Measurements from ENCODE around the gene EIF2B2. TPM values are rescaled to one million over a fixed set of nuclear protein-coding genes. Genes with fewer than 3 reads are reported as not detected.

EIF2B2 gene
- total RNA-seq, result 33.1 and 37.3 TPM in 2 replicates

DNA sequence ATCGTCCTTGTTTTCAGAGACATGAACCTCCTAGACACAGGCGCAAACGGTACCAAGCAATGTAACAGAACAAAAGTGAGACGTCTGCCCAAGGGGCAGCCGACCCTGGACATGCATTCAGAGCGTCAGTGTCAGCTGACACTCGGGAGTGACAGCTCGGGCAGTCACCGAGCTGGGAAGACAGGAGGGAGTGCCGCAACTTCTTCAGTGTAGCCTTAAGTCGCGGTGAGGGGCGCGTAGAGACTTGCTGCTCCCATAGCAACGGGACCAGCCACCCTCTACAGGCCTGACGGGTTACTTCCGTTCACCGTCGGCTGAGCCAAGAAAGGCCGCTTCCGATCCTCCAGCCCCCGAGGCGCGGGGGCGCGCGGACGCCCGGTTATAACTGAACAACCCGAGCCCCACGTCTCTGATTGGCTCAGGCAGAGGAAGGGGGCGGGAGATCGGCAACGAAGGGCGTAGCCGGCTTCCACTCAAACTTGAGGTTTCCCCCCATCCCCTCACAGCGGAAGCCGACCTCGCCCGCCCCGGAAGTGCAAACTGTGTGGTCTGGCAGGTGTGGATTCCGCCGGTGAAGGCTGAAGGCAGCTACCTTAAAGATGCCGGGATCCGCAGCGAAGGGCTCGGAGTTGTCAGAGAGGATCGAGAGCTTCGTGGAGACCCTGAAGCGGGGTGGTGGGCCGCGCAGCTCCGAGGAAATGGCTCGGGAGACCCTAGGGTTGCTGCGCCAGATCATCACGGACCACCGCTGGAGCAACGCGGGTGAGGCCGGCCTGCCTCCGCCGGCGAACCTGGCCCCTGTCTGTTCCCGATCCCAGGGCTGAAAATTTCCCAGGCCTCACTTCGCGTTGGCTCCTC is at the start of gene EIF2B2:
Gene EIF2B2, plus strand, starts transcription at position 530 of the 858 bp plus-strand sequence. Its CDS starts 70 bp downstream, at position 600.
- peak; percentile 87 to 97 for DNase-seq (ENCODE audit: low read depth in 2 of 2)

DNA sequence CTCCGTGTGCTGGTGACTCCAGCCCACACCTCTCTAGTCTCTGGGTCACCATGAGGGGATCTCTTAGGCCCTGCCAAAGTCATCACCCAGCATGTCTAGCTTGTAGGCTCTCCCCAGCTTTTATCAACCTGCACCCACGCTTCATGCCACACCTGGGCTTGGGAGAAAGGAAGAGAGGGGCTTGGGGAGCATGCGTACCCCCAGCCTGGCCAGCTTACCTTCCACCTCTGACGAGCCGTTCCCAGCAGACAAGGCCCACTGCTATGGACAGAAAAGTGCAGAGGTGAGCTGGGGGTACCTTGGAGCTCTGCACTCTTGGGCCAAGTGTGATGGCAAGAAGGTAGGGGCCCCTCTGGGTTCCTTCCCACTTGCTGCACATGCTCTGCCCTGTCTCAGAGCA is 49.0 kb upstream of the EIF2B2 start:
- no peak for DNase-seq (ENCODE audit: low read depth in 2 of 2)

DNA sequence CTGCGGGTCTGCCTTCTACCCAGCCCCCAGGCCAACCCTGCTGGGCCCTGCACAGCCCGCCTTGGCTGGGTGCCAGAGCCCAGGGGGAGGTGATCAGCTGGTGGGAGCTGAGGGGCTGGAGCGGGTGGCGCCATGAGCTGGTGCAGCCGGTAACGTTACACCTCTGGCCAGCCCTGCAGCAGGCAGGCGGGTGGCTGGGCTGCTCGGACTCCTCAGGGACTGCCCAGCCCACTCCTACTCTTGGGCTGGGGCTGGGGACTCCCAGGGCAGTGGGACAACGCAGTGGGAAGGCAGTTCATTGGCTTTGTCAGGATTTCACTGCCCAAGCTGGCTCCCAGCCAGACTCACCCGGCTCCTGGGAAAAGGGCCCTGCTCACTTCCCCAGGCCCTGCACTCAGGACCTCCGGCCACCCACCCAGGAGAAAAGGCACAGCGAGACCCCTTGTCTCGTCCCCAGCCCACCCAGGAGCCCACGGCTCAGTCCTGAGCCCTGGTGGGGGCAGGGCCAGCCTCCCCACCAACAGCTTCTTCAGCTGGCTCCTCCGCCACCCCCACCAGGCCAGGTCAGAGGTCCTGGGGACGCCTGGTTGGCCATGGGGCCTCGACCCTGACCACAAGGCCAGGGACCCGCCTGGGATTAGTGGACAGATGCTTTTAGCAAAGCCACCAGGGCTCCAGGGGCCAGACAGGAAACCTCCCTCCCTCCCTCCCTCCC is 48.3 kb upstream of the EIF2B2 start:
- DNase-seq (ENCODE audit: low read depth in 2 of 2), result peak; percentile 48 to 59

DNA sequence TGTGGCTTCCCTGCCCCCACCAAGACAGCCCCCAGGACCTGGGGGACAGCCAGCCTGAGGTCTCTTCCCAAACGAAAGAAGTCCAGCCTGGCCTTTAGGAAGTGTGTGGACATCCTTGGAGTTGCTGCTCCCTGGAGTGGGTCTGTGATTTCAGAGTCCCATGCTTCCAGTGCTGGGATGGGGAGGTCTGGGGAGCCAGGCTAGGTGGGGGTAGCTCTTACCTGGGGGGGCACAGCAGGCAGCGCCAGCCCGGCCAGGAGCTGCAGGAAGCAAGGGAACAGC is 47.8 kb upstream of the EIF2B2 start:
- DNase-seq (ENCODE audit: low read depth in 2 of 2), result no peak

DNA sequence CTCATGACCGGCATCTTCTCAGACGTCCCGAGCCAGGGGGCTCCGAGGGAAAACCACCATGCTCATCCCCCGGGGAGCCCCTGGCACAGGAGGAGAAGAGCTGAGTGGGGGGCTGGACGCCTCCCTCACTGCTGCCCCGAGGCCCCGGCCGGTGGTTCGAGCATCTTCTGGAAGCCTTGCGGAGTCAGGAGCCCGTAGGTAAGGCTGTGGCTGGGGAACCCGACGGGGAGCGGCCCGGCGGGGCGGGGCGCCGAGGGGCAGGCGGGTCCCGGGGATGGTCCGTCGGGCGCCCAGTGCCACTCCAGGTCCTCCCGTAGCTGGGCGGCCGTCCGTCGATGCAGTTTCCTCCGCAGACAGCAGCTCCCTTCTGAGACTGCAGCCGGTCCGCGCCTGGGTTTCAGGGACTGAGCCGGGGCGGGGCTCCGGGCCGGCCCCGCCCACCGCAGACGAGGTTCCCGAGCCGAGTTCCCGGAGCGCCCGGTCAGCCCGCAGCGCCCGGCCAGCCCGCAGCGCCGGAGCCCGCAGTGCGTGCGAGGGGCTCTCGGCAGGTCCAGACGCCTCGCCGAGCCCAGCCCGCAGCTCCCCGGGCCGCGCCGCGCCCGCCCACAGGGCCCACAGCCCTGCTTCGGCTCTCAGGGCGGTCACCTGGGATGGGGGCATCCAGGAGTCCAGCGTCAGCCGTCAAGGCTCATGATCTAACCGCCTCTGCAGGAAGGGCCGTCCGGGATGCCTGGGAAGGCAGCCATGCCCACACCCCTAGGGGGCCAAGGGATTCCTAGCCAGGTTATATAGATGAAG is 47.3 kb upstream of the EIF2B2 start, which contains the start of gene PGF:
Gene PGF, minus strand, starts transcription at position 369 of the 798 bp plus-strand sequence. Its CDS starts 355 bp downstream, at position 14.
- peak; percentile 37 to 85 for DNase-seq (ENCODE audit: low read depth in 2 of 2)

DNA sequence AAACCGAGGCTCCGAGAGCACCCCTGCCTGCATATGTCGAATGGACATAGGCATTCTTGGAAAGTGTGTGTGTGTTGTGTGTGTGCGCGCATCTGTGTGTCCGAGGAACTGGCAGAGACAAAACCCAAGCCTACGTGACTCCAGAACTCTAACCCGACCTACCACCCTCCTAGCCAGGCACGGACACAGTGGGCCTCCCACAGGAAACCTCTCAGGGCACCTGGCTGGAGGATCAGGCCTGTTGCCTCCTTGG is 46.8 kb upstream of the EIF2B2 start:
- no peak for DNase-seq (ENCODE audit: low read depth in 2 of 2)

DNA sequence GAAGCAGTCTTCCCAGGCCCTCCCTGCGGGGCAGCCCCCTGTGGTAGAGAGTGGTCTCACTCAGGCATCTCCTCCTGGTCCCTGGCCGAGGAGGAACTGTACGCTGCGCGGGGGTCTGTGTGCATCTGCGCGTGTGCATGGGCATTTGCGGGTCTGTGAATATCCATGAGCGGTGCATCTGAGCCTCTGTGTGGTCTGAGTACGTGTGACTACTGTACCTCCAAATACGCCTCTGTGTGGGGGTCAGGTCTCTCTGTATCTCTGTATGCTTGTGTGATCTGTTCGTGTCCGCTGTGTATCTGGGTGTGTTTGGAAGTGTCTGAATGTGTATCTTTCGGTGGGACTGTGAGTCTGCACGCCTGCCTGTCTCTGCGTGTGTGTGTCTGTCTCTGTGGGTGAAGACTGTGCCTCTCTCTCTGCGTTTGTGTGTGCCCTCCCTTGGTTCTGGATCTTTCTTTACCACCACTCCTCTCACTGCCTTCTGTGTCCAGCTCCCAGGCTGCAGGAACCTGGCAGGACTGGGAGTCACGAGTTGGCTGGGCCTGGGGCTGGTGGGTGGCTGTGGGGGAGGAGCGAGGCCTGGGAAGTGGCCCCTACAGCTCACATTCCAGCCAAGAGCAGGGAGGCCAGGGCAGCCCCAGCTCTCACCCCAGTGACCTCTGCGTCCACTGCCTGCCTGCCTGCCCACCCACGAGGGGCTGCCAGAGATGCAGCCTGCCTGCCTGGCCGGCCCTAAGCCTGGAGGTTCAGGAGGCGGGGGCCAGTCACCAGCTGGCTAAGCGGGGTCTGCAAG is 46.2 kb upstream of the EIF2B2 start:
- DNase-seq (ENCODE audit: low read depth in 2 of 2), result no peak

DNA sequence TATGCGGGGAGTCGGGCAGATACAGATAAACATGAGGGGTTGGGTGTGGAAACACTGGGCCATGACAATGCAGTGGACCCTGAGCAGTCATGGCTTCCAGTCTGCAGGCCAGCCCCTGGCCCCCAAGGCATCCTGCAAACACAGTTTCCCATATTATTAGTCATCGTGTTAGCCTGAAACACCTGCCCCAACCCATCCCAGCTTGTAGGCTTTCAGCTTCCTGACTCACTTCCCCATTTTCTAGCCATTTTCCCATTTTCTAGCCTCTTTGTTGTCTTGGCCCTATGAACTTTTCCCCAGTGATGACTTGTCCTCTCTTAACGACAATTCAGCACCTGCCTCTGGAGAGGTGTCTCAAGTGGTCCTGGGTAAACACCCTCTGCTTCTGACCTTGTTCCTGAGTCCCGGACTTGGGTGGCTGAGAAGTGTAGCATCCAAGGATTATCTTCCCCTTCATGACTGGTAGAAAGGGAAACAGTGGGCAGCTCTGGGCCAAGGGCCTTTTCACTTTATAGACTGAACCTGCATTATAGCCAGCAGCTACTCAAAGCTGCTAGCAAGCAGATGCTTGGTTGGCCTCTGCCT is 43.0 kb upstream of the EIF2B2 start:
- DNase-seq (ENCODE audit: low read depth in 2 of 2), result peak in 1 of 2 donors; percentile 53

DNA sequence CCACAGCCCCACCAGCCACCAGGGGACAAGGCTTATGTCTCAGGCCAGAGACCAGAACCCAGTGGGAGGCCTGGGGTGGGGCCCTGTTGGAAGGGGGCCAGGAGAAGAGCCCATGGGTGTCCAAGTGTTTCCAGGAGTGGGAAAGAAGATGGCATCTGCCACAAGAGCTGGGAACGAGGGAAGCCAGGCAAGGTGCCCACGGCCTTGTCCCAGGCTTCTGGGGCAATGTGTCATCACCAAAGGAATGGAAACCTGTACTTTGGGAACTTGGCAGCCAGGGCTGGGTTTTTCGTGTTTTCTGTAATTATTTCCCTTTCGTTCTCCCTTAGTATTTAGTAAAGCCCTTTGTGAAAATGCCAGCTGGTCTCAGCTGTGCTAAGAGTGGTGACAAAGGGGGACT is 42.0 kb upstream of the EIF2B2 start:
- DNase-seq (ENCODE audit: low read depth in 2 of 2), result no peak

DNA sequence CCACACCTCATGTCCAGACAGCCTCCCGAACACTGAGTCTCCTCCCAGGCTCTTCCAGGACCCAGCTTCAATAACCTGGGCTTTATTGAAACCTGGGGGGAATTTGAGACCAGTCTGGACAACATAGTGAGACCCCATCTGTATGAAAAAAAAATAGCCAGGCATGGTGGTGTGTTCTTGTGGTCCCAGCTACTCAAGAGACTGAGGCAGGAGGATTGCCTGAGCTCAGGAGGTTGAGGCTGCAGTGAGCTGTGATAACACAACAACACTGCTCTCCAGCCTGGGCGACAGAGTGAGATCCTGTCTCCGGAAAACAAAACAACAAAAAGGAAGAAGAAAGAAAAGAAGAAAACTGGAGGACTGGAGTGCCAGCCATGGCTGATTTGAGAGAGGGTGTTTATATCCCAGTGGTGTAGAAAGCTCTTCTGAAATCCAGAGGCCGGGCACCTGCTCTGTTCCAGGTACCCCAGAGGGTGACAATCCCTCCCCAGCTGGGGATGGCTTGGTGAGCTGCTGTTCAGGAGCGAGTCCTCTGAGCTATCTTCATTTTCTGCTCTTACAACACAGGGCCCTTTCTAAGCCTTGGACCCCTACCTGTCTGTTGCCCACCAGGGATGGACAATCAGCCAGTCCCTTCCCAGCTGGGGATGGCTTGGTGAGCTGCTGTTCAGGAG is 41.3 kb upstream of the EIF2B2 start:
- DNase-seq (ENCODE audit: low read depth in 2 of 2), result no peak

DNA sequence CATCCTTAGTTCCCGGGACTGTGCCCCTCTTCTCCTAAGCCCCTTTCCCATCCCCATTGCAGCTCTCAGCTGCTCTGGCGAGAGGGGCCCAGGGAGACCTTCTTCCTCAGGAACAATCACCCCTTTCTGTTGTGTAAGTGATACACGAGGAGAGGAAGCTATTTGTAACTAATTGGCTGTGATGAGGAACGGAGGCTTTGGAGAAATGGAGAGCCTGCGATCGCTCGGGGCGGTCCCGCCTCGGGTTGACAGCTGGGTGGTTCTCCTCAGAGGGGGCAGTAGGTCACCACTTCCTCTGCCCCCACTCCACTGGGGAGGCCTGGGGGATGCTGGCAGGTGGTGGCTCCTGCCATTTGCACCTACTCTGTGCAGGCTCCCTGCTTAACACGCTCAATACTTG is 40.7 kb upstream of the EIF2B2 start:
- DNase-seq (ENCODE audit: low read depth in 2 of 2), result no peak

DNA sequence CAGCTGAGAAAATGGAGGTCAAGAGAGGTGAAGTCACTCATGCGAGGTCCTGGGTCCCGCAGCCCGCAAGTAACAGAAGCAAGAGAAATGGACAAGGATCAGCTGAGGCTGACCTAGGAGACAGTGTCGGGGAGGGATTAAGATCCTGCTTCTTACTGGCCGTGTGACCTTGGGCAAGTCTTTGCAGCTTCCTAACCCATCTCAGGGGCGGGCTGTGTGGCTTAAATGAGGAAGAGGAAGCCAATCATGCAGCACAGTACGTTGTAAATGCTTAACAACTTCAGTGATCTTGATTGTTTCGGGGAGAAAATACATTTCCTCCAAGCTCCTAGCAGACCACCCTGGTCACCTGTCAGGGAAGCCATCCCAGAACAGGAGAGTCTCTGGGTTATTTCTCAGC is 40.2 kb upstream of the EIF2B2 start:
- no peak for DNase-seq (ENCODE audit: low read depth in 2 of 2)

DNA sequence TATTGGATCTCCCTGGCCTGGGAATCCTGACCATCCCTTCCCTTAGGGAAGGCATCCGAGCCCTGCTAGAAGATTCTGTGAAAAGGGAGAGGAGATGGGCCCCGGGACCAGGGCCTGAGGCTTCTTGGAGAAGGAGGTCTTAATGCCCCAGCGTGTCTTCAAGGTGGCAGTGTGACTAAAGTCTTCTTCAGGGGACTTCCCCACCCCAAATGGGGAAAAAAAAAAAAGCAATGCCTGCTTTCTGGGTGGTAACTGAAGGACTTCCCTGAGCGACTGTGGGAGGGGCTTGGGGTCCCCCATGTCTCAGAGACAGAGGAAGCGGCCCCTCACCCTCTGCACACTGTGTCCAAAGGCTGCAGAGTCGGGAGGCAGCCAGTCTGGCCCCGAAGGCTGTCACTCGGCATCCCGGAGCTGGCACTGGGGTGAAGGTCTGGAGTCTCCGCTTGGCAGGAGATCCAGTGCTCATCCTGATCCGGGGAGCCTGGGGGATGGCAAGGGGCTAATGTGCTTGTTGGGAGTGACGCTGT is 39.5 kb upstream of the EIF2B2 start:
- no peak for DNase-seq (ENCODE audit: low read depth in 2 of 2)

DNA sequence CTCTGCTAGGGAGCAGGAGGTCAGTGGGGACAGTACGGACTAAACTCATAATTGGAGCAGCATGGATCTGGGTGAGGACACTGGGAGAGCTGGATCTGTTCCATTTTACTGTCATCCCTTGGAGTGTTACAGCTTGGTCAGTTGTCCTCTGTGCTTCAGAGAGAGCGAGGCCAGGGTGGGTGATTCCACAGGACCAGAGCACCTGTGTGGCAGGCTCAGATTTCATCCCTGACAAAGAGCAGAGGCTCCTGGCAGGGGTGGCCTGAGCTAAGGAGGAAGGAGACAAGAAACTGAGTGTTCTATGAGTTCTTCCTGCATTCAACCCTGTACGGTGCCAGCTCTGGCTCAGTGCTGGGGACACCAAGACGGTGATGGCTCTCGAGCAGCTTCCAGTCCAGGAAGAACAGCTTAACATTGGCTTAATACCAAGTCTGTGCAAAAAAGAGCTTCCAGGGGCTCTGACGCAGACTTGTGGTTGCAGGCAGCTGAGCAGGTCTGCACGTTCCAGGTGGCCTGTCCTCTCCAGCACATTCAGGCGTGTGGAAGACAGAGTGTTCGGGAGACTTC is 38.9 kb upstream of the EIF2B2 start:
- peak in 1 of 2 donors; percentile 77 for DNase-seq (ENCODE audit: low read depth in 2 of 2)

DNA sequence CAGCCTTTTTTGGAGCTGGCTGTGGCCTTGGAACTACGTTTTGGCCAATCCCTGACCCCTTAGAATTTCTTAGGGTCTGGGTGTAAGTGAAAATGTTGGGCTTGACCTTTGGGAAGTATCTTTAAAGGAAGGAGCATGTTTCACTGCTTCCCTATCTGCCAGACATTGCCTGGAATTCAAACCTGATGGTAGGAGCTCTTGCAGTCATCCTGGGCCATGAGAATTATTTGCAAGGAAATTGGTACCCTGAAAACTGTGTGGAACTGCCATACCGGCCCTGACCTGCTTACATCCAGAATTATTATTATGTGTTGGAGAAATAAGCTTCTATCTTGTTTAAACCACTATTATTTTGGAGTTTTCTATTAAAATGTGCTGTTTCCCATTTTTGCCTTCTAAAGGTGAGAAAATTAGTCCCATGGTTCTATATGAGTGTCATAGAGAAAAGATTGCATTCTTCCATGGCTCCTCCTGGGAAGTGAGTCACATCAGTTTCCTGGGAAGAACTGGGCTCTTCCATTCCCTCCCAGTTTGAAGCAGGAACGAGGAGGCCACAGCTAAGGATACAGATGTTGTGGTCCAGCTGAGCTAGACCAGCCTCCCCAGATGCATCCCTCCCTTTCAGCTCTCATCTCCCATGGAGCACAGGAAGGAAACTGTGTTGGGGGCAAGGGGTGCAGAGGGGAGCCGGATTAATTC is 37.8 kb upstream of the EIF2B2 start:
- DNase-seq (ENCODE audit: low read depth in 2 of 2), result peak in 1 of 2 donors; percentile 93

DNA sequence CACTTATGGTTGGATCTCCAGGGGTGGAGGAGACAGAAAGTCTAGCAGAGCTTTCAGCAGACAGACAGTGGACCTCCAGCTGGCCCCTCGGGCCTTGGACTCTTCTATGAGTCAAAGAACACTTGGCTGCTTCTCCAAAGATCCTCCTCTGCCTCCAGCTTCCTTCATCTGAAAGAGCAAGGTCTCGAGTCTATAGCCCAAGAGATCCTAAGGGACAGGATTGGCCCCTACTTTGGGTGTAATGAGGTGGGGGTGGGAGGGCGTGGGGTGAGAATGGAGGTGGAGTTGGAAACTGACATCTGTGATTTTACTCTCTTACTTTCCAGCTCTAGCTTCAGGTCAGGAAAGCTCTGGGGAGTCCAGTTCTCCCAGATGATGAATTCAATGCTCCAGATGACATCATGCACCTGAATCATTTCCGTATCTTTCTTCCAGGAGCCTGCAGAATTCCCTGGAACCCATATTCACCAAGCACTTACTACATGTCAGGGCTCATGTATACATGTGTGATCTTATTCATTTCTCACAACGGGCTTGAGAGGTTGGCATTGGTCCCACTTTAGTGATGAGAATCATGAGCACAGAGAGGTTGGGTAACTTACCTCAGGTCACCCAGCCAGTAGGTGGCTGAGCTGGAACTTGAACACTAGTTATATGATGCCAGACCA is 37.1 kb upstream of the EIF2B2 start:
- peak in 1 of 2 donors; percentile 93 for DNase-seq (ENCODE audit: low read depth in 2 of 2)

DNA sequence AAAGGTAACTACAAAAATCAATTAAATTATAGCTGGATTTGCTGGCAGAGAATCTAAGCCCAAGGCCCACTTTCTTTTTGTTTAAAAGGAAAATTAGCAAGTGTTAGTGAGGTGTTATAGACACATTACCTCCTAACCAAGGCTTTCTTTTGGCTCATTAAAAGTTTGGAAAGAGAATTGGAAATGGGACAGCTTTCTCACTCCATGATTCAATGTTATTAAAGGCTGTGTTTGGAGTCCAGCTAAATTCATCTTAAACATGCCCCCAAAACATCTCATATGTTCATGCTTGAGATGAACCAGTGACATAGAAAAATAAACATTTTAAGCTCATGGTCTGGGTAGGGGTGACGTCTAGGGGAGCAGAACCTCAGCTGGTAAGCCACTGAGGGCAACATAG is 33.9 kb upstream of the EIF2B2 start:
- DNase-seq (ENCODE audit: low read depth in 2 of 2), result no peak

DNA sequence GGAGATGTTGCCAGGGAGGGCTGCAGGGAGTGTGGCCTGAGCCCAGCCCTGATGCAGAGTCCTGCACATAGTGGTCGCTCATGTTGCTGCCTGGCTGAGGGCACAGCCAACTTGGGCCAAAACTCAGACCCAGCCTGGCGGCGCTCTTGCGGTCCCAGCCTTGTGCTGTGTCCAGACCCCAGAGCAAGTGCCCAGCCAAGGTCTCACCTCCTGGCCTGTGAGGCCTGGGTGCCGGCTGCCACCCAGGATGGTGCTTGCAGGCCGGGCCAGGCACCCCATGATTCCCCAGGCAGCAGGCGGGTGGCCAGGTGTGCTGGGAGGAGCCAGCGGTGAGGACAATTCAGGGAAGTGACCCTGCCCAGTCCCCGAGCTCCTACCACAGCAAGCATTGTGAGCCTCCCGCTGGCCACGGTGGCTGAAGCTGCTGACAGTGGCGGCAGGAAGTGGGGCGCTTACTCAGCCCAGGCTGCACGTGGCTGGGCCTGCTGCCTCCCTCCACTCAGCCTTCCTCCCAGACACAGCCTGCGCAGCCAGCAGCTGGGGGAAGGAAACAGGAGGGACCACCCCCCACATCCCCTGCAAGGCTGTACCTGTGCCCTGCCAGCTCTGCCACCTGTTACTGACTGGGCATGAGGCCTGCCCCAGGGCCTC is 29.6 kb upstream of the EIF2B2 start:
- peak; percentile 91 to 92 for DNase-seq (ENCODE audit: low read depth in 2 of 2)
